Karpas-422 (cell line): ENCODE data around the gene ANKMY2. TPM values are rescaled to one million over a fixed set of nuclear protein-coding genes. Genes with fewer than 3 reads are reported as not detected.

Source experiments
- DNase-seq: peaks from one replicate; pipeline ENCODE4 v3.0.0-alpha.2; 2015
- H2AFZ ChIP-seq: fragments of 200-600 bp; sonication (generic); 2 replicates; pipeline ENCODE4 v1.6.1; 2014; ENCODE audit warnings: antibody characterized with exemption, low read length, mixed read lengths
- H3K27ac ChIP-seq: fragments of 200-600 bp; sonication (generic); 2 replicates; pipeline ENCODE4 v1.5.1; 2014; ENCODE audit warnings: mild to moderate bottlenecking, low read length, moderate library complexity
- H3K27me3 ChIP-seq: fragments of 200-600 bp; sonication (generic); 2 replicates; pipeline ENCODE4 v1.6.1; 2014; ENCODE audit warnings: low read length, mixed read lengths
- H3K36me3 ChIP-seq: fragments of 200-600 bp; sonication (generic); 2 replicates; pipeline ENCODE4 v1.6.1; 2014; ENCODE audit warnings: low read length, mixed read lengths; ENCODE audit not compliant: insufficient read depth
- H3K4me1 ChIP-seq: fragments of 200-600 bp; sonication (generic); 2 replicates; pipeline ENCODE4 v1.6.1; 2014; ENCODE audit warnings: mild to moderate bottlenecking, low read length, mixed read lengths
- H3K4me2 ChIP-seq: fragments of 200-600 bp; sonication (generic); 2 replicates; pipeline ENCODE4 v1.6.1; 2014; ENCODE audit warnings: low read length, low read depth, mild to moderate bottlenecking; ENCODE audit not compliant: poor library complexity, severe bottlenecking
- H3K4me3 ChIP-seq: fragments of 200-600 bp; sonication (generic); 2 replicates; pipeline ENCODE4 v1.5.1; 2014; ENCODE audit warnings: mild to moderate bottlenecking, antibody characterized with exemption, low read length, mixed read lengths
- H3K79me2 ChIP-seq: fragments of 200-600 bp; sonication (generic); 2 replicates; pipeline ENCODE4 v1.6.1; 2014; ENCODE audit warnings: mild to moderate bottlenecking, low read length, mixed read lengths
- H3K9ac ChIP-seq: fragments of 200-600 bp; sonication (generic); 2 replicates; pipeline ENCODE4 v1.6.0; 2014; ENCODE audit warnings: low read length
- H3K9me2 ChIP-seq: fragments of 200-600 bp; sonication (generic), shearing (Covaris generic); replicated peaks from 2 replicates; pipeline ENCODE4 v1.6.0; 2014; ENCODE audit warnings: mild to moderate bottlenecking, low read length, moderate library complexity; ENCODE audit not compliant: insufficient read depth
- H3K9me3 ChIP-seq: fragments of 300-700, 200-600 bp; sonication (generic); 2 replicates; pipeline ENCODE4 v1.6.1; 2014; ENCODE audit warnings: low read length, mixed read lengths
- H4K20me1 ChIP-seq: fragments of 200-600 bp; sonication (generic); 2 replicates; pipeline ENCODE4 v1.6.1; 2014; ENCODE audit warnings: mild to moderate bottlenecking, antibody characterized with exemption, low read length, low read depth; ENCODE audit not compliant: insufficient read depth
- total RNA-seq: library from RNA; depleted of rRNA; stranded (reverse); fragments of >200 nt; shearing (Covaris generic); gene quantifications from 2 replicates; pipeline ENCODE4 v1.2.3, GENCODE V29; 2014; ENCODE audit warnings: low replicate concordance

The ANKMY2 gene
- total RNA-seq, 1 experiment from 2014 or later, result 34.5 TPM

DNA sequence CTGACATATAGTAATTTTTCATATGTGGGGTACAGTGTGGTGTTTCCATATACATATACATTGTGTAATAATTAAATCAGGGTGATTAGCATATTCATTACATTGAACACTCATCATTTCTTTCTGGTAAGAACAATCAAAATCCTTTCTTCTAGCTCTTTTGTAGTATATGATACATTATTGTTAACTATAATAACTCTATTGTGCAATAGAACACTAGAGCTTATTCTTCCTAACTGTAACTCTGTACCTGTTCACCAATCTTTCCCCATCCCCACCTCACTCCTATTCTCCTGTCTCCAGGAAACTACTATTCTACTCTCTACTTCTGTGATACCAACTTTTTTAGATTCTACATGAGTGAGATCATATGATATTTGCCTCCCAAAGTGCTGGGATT, 9.8 kb upstream of the ANKMY2 start:
- no peak overlapping the region for H2AFZ ChIP-seq
- no peaks in the 10 kb centered on the region for H3K27me3 ChIP-seq
- 0 out of 2 replicates have a peak, but pooled peaks cover 3% of the 10 kb centered on the region for H3K36me3 ChIP-seq
- H3K27ac ChIP-seq, result no peak overlapping the region
- no peaks in the 10 kb centered on the region for H3K9me2 ChIP-seq
- H3K79me2 ChIP-seq, result peaks cover 98% of the 10 kb centered on the region
- no peak overlapping the region for H3K4me3 ChIP-seq
- H3K4me2 ChIP-seq, result no peak overlapping the region
- no peak for DNase-seq
- H4K20me1 ChIP-seq, result peaks cover 40% of the 10 kb centered on the region
- no peaks in the 10 kb centered on the region for H3K9me3 ChIP-seq
- H3K9ac ChIP-seq, result no peak overlapping the region
- H3K4me1 ChIP-seq, result peaks cover 9% of the 10 kb centered on the region; the same call in 1 of the 2 replicates

DNA sequence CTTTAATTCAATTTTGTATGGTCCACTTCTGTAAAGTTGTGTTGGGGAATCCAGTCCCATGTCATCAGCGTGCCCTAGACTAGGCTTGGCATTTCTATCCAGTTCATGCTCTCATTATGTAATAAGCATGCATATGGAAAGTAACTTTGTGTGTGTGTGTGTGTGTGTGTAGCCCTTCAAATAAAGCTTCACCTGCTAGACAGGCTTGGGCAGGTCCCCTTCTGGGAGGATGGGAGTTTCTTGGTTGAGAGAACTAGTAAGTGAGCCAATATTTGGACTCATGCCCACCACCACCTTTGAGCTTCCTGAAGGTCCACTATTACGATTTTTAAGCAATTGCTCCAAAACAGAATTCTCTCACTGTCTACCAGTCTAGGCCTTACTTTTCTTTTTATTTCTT, 7.3 kb upstream of the ANKMY2 start:
- Histone ChIP-seq H2AFZ (no peak overlapping the region), H3K4me1 (peaks cover 31% of the 10 kb centered on the region), H3K27ac (no peak overlapping the region), H3K36me3 (peaks cover 20% of the 10 kb centered on the region; the same call in 1 of the 2 replicates), H3K9ac (no peak overlapping the region), H3K27me3 (no peaks in the 10 kb centered on the region), H3K9me2 (no peaks in the 10 kb centered on the region), H3K9me3 (no peaks in the 10 kb centered on the region), H4K20me1 (peaks cover 63% of the 10 kb centered on the region), H3K4me3 (no peak overlapping the region), H3K79me2 (peaks cover 100% of the 10 kb centered on the region), H3K4me2 (no peak overlapping the region)
- no peak for DNase-seq

DNA sequence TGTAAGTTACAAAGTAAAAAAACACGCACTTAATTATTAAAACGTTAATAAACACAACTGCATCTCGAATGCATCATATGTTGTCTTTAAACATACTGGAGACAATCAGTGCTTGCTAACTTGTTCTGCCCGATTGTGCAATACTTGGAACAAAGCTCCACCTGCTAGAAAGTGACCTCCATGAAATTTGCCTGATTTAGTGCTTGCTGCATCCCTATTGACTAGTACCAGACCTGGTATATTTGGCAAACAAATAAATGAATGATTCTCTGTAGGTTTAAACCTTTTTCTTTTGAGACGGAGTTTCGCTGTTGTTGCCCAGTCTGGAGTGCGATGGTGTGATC, 6.7 kb upstream of the ANKMY2 start:
- no peak for DNase-seq
- Histone ChIP-seq H3K9me2 (no peaks in the 10 kb centered on the region), H3K9ac (no peak overlapping the region), H3K9me3 (no peaks in the 10 kb centered on the region), H3K4me1 (peaks cover 33% of the 10 kb centered on the region), H3K36me3 (peaks cover 21% of the 10 kb centered on the region; the same call in 1 of the 2 replicates), H3K79me2 (peaks cover 100% of the 10 kb centered on the region), H2AFZ (no peak overlapping the region), H3K4me2 (no peak overlapping the region), H4K20me1 (peaks cover 63% of the 10 kb centered on the region), H3K27ac (no peak overlapping the region), H3K27me3 (no peaks in the 10 kb centered on the region), H3K4me3 (no peak overlapping the region)

DNA sequence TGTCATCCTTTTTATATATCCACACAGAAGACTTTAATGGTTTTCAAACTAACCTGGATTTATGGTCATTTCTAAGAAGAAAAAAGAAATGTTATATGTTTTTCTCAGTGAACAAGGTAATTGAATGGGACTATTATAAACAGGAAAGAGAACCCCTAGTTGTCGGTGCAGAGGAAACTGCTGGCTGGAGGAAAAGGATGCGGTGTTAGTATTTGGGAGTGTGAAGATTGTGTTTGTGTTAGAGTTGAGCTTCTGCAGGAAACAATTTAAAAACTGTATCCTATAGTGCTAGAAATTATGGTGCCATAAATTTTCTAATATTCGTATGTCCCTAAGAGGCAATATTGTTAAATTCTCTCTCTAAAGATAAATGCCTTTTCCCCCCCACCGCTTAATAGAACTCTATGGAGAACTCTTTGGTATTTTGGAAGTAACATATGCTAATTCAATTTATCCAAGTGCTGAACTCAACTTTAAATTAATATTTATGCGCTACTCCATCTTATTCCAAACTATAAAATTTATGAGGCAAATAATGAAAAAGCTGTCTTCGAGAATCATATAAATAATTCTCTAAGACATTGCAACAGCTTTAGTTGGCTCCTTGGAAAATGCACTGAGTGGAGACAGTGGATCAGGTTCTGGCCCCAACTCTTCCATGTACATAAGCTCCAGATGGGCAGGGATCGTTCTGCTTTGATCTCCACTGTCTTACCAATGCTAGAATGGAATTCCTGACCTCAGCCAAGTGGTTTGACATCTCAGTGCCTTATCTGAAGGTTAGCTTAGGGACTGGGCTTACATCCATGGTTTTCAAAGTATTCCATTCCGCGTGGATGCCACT, 6.1 kb upstream of the ANKMY2 start:
- Histone ChIP-seq H3K9me2 (no peaks in the 10 kb centered on the region), H2AFZ (no peak overlapping the region), H3K4me2 (no peak overlapping the region), H3K36me3 (peaks cover 21% of the 10 kb centered on the region; the same call in 1 of the 2 replicates), H3K27ac (no peak overlapping the region), H3K4me1 (peaks cover 36% of the 10 kb centered on the region), H3K27me3 (no peaks in the 10 kb centered on the region), H3K4me3 (no peak overlapping the region), H3K79me2 (peaks cover 100% of the 10 kb centered on the region), H3K9me3 (no peaks in the 10 kb centered on the region), H4K20me1 (peaks cover 62% of the 10 kb centered on the region), H3K9ac (no peak overlapping the region)
- no peak for DNase-seq

DNA sequence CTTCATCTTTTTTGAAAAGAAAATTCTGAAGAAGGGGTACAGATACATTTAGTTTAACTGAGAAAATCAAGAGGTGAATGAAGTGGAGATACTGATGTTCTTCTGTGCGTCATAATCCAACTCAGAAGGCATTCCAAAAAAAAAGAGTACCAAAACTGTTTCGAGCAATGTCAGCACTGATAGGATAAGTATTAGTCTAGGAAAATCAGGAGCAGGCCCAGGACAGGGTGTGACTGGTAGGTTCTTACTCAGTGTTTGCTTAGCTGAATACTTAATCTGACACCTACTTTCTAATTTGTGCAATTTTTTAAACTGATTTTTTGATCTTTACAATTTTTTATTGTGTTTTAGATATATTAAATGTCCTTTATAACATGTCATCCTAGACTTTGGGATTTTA, 4.7 kb upstream of the ANKMY2 start:
- Histone ChIP-seq H2AFZ (no peak overlapping the region), H3K27ac (no peak overlapping the region), H3K79me2 (peaks cover 93% of the 10 kb centered on the region), H3K36me3 (peaks cover 21% of the 10 kb centered on the region; the same call in 1 of the 2 replicates), H3K9me3 (no peaks in the 10 kb centered on the region), H3K4me1 (peaks cover 36% of the 10 kb centered on the region), H4K20me1 (peaks cover 57% of the 10 kb centered on the region), H3K4me3 (no peak overlapping the region), H3K9me2 (no peaks in the 10 kb centered on the region), H3K27me3 (no peaks in the 10 kb centered on the region), H3K9ac (no peak overlapping the region), H3K4me2 (no peak overlapping the region)
- DNase-seq, result no peak

DNA sequence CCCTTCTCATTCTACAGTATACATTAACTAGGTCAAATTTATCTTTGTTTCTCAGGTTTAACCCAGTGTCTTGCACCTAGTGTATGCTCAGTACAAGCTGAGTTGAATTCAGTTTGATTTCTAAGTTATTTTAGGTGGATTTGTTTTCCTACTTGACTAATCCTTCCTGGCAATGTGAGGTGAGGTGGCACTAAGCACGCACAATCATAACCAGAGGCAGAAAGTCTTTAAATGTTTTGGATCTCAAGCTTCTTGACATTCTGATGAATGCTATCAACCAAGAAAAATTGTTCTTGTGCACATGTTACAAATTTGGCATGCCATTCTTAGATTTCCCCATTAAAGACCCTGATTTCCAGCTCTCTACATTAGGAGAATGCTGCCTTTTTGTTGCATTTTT, 3.6 kb upstream of the ANKMY2 start:
- Histone ChIP-seq H3K4me2 (peak overlapping the region; percentile 89), H4K20me1 (peaks cover 57% of the 10 kb centered on the region), H2AFZ (no peak overlapping the region), H3K9me2 (no peaks in the 10 kb centered on the region), H3K4me3 (no peak overlapping the region), H3K4me1 (peaks cover 41% of the 10 kb centered on the region), H3K27ac (no peak overlapping the region), H3K9ac (no peak overlapping the region), H3K9me3 (no peaks in the 10 kb centered on the region), H3K27me3 (no peaks in the 10 kb centered on the region), H3K36me3 (peaks cover 21% of the 10 kb centered on the region; the same call in 1 of the 2 replicates), H3K79me2 (peaks cover 93% of the 10 kb centered on the region)
- no peak for DNase-seq

DNA sequence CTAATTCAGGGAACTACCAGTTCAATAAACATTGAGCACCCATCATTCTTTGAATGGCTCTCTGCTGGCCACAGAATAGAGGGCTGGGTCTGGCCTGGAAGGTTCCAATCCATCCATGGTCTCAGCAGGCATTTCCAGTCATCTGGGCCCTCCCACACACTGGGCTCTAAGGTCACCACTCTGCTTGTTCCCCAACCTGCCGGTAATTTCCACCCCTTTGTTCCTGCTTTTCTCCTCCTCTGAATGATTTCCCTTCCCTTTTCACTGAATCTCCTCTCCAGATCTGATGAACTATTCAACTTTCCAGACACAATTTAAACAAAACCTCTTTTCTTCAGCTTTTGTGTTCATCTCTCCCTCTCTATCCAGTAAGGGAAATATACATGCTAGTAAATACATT, 3.0 kb upstream of the ANKMY2 start:
- Histone ChIP-seq H3K4me2 (peak overlapping the region; percentile 89), H3K27me3 (no peaks in the 10 kb centered on the region)

DNA sequence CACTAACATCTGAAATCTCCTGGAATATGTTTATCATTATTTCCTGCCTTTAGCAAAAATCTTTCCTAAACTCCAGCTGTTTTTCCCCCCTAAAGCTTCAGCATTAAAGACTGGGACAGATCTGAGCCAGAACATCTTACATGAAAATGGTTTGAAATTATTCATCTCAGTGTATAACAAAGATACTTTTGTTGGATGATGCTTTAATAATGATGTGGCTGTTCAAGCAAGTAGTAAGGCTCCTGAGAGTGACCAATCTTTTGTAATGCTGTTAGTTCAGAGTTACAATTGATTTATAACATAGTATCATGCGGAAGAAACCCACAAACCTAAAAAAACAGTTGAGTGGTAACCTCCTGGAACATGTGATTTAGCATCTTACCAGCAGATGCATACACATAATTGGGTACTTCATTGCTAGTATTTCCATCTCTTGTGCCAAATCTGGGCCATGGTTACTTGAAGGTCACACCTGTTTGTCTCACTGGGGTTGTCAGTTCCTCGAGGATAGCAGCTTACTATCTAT, 1.9 kb upstream of the ANKMY2 start:
- Histone ChIP-seq H3K9me2 (no peaks in the 10 kb centered on the region), H3K79me2 (peaks cover 93% of the 10 kb centered on the region), H3K36me3 (peaks cover 21% of the 10 kb centered on the region; the same call in 1 of the 2 replicates), H3K4me1 (peaks cover 56% of the 10 kb centered on the region), H3K27me3 (no peaks in the 10 kb centered on the region), H3K9me3 (no peaks in the 10 kb centered on the region), H3K9ac (peak overlapping the region; percentile 86), H3K4me3 (peak overlapping the region; percentile 90), H2AFZ (no peak overlapping the region), H3K27ac (peak overlapping the region; percentile 50), H4K20me1 (peaks cover 51% of the 10 kb centered on the region), H3K4me2 (peak overlapping the region; percentile 89)
- peak; percentile 49 for DNase-seq

More for the DNA sequence above, 3.0 kb upstream of the ANKMY2 start:
- Histone ChIP-seq H3K4me3 (peak overlapping the region; percentile 90; the same call in 1 of the 2 replicates), H4K20me1 (peaks cover 57% of the 10 kb centered on the region), H3K27ac (no peak overlapping the region), H2AFZ (no peak overlapping the region), H3K9me2 (no peaks in the 10 kb centered on the region), H3K9ac (no peak overlapping the region), H3K4me1 (peaks cover 48% of the 10 kb centered on the region), H3K79me2 (peaks cover 93% of the 10 kb centered on the region), H3K9me3 (no peaks in the 10 kb centered on the region), H3K36me3 (peaks cover 21% of the 10 kb centered on the region; the same call in 1 of the 2 replicates)
- no peak for DNase-seq
